GM12878 (cell line): Measurements from ENCODE around the gene FIG4.

Experiments
- CBX3 ChIP-seq: fragments of 200-600 bp; sonication (generic); IDR thresholded peaks from 2 replicates; pipeline ENCODE4 v1.6.1; 2016; ENCODE audit warnings: low read depth, borderline replicate concordance
- CBX5 ChIP-seq: sonication (generic); IDR thresholded peaks from 2 replicates; pipeline ENCODE4 v1.6.1; 2016; ENCODE audit warnings: low read depth, moderate library complexity, mild to moderate bottlenecking, inconsistent platforms
- EP300 ChIP-seq, 2 experiments: fragments of 150-350 bp in 1 of 2; IDR thresholded peaks; 2 replicates each; pipeline ENCODE4 v1.6.1; 2011 to 2012; ENCODE audit warnings: low read depth in 2 of 2, low read length in 2 of 2, borderline replicate concordance in 1 of 2, improper control_type of control experiment in 1 of 2, inconsistent platforms in 1 of 2; ENCODE audit not compliant: control insufficient read depth in 1 of 2
- EZH2 ChIP-seq: IDR thresholded peaks from 2 replicates; pipeline ENCODE4 v1.6.1; 2012; ENCODE audit warnings: low read depth, mild to moderate bottlenecking, control low read depth, inconsistent platforms, low read length, borderline replicate concordance; ENCODE audit not compliant: control insufficient read depth
- LARP7 ChIP-seq: fragments of 450-650 bp; IDR thresholded peaks from 2 replicates; pipeline ENCODE4 v1.6.1; 2017; ENCODE audit warnings: mild to moderate bottlenecking
- POLR2A ChIP-seq: IDR thresholded peaks from 2 replicates; pipeline ENCODE4 v1.6.1; 2011; ENCODE audit warnings: low read depth, mild to moderate bottlenecking, low read length
- RCOR1 ChIP-seq: conservative IDR thresholded peaks from 2 replicates; pipeline ENCODE4 v1.6.1; 2012; ENCODE audit warnings: low read depth, low read length, improper control_type of control experiment
- SMAD1 ChIP-seq: fragments of 450-650 bp; IDR thresholded peaks from 2 replicates; pipeline ENCODE4 v1.6.1; 2018; ENCODE audit warnings: mild to moderate bottlenecking, low read depth; ENCODE audit not compliant: partially characterized antibody
- ZZZ3 ChIP-seq: IDR thresholded peaks from 2 replicates; pipeline ENCODE4 v1.6.1; 2011; ENCODE audit warnings: low read depth; ENCODE audit not compliant: control insufficient read depth, insufficient read length
- TF ChIP-seq, protein P1 (sequence below): IDR thresholded peaks from 2 replicates; pipeline ENCODE4 v1.6.1; 2012; ENCODE audit warnings: low read depth, low read length, improper control_type of control experiment
- TF ChIP-seq, protein P2 (sequence below), 3 experiments: IDR thresholded peaks in 2 of 3; conservative IDR thresholded peaks in 1 of 3; 2 replicates each; pipeline ENCODE4 v1.5.1; 2011; ENCODE audit warnings: low read depth in 3 of 3, low read length in 3 of 3, mild to moderate bottlenecking in 3 of 3, control low read depth in 2 of 3, moderate library complexity in 2 of 3, inconsistent platforms in 1 of 3, mixed read lengths in 1 of 3; ENCODE audit not compliant: control insufficient read depth in 2 of 3, insufficient read depth in 1 of 3; ENCODE audit errors: extremely low read depth in 1 of 3

DNA sequence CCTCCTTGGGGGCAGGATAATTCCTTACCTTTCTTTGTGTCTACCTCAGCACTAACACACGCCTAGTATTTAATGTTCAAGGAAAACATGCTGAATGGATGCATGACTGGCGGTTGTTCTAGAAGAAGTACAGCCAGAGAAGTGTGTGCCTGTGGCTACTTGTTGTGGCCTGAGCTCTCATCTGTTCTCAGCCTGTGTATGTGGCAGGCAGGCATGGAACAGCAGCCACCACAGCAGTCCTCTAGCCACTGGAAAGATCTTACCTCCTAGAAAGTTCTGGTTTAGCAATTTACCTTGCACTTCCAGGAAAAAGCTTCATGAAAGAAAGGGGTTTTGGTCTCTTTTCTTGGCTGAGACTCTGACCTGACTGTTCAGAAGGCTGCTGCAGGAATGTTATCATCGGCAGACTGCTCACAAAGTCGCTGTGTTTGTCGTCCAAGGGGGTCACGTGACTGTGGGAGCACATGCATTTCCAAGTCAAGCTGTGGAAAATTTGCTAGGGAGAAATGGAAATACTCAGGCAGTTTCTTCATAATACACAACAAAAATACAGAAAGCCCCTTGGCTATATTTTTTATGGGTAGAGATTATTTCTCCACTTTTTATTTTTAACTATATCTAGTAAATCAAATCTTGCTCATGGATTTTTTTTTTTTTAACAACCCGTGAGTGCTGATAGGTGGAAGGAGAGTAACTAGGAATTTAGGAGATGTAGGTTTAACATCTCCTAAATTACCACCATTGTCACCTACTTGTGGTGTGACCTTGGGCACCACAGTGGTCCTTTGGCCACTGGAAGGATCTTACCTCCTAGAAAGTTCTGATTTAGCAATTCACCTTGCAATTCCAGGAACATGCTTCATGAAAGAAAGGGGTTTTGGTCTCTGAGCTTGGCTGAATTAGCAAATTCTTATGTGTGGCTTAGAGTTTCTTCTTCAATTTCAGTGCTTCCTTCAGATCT is 176.2 kb downstream of the FIG4 start:
- TF ChIP-seq POLR2A = no peak
- TF ChIP-seq RCOR1 = no peak
- TF ChIP-seq, protein P1, sequence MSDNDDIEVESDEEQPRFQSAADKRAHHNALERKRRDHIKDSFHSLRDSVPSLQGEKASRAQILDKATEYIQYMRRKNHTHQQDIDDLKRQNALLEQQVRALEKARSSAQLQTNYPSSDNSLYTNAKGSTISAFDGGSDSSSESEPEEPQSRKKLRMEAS = no peak
- TF ChIP-seq, protein P2, sequence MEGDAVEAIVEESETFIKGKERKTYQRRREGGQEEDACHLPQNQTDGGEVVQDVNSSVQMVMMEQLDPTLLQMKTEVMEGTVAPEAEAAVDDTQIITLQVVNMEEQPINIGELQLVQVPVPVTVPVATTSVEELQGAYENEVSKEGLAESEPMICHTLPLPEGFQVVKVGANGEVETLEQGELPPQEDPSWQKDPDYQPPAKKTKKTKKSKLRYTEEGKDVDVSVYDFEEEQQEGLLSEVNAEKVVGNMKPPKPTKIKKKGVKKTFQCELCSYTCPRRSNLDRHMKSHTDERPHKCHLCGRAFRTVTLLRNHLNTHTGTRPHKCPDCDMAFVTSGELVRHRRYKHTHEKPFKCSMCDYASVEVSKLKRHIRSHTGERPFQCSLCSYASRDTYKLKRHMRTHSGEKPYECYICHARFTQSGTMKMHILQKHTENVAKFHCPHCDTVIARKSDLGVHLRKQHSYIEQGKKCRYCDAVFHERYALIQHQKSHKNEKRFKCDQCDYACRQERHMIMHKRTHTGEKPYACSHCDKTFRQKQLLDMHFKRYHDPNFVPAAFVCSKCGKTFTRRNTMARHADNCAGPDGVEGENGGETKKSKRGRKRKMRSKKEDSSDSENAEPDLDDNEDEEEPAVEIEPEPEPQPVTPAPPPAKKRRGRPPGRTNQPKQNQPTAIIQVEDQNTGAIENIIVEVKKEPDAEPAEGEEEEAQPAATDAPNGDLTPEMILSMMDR (IDR thresholded peaks at IDR 0.05 in 2 of 3, conservative IDR thresholded peaks at IDR 0.05 in 1 of 3; ENCODE audit: control insufficient read depth in 2 of 3, extremely low read depth in 1 of 3, insufficient read depth in 1 of 3, low read depth in 3 of 3, low read length in 3 of 3) = no peak
- TF ChIP-seq EZH2 = no peak
- no peak for TF ChIP-seq CBX3
- no peak for TF ChIP-seq SMAD1
- no peak for TF ChIP-seq LARP7
- no peak for TF ChIP-seq EP300 (IDR thresholded peaks at IDR 0.05; ENCODE audit: borderline replicate concordance in 1 of 2, control insufficient read depth in 1 of 2, low read depth in 2 of 2, low read length in 2 of 2)
- no peak for TF ChIP-seq ZZZ3
- no peak for TF ChIP-seq CBX5
